ENCODE data around the gene HS6ST1.

Gene HS6ST1, protein sequence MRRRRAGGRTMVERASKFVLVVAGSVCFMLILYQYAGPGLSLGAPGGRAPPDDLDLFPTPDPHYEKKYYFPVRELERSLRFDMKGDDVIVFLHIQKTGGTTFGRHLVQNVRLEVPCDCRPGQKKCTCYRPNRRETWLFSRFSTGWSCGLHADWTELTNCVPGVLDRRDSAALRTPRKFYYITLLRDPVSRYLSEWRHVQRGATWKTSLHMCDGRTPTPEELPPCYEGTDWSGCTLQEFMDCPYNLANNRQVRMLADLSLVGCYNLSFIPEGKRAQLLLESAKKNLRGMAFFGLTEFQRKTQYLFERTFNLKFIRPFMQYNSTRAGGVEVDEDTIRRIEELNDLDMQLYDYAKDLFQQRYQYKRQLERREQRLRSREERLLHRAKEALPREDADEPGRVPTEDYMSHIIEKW

DNA sequence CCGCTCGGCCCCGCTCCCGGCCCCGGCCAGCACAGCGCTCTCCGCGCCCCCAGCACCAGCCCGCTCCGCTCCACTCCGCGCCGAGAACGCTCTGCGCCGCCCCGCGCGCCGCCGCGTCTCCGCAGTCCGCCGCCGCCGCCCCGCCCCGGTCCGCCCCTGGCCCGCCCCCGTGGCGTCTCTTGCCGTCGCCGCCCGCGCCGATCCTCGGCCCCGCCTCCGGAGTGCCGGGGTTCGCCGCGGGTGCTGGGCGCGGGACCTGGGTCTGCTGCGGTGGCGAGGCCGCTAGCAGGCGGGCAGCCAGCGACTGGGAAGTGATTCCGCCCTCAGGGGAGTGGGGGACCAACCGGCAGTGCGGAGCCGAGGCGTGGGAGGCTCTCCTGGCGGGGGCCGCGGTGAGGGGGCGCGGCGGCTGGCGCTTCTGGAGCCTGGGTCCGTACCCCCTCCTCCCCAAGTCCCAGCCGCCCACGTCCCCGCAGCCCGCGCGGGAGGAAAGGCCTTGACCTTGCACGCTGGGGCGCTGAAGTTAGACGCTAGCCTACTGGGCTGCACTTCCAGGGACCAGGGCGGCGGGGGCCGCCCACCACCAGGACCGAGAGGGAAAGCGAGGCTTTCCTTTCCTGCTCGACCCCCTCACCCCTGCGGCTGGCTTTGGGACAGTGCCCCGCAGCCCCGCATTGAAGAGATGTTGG is at the start of gene HS6ST1:
HS6ST1 (minus strand) TSS at position 93 of the 689 bp plus-strand sequence. CDS start 305 bp downstream, outside the sequence.
- peak; percentile 64 to 91 (median 78) for DNase-seq

DNA sequence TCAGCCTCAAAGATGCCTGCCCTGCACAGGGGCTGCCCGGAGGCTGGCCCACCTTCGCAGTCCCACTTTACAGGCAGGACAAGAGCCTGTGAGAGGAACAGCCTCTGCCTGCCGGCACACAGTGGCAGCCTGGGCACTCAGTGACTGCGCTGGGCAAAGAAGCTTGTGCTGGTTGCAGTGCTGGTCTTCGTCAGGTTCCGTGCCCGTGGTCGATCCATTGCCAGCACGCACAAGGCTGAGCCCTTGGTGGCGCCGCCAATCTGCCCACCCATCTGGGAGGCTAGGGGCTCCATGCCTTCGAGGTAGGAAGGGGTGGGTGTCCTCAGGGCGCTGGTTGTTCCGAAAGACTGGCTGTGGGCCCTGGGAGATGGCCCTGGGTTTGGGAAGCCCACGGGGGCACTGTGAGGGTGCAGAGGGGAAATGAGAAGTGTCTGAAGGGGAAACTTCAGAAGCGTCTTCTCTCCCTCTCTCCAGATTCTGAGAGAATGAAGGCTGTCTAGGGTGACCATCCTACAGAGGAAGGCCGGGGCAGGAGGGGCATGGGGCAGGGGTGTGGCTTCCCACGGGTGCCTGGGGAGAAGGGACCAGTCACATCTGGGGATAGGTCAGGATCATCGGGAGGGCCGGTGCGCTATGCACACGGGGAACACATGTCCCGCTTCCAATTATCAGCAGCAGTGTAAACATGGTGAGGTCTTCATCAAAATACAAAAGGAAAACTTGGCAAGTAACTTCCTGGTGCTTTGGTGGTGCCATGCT is 49.1 kb upstream of the HS6ST1 start:
- no peak for DNase-seq

DNA sequence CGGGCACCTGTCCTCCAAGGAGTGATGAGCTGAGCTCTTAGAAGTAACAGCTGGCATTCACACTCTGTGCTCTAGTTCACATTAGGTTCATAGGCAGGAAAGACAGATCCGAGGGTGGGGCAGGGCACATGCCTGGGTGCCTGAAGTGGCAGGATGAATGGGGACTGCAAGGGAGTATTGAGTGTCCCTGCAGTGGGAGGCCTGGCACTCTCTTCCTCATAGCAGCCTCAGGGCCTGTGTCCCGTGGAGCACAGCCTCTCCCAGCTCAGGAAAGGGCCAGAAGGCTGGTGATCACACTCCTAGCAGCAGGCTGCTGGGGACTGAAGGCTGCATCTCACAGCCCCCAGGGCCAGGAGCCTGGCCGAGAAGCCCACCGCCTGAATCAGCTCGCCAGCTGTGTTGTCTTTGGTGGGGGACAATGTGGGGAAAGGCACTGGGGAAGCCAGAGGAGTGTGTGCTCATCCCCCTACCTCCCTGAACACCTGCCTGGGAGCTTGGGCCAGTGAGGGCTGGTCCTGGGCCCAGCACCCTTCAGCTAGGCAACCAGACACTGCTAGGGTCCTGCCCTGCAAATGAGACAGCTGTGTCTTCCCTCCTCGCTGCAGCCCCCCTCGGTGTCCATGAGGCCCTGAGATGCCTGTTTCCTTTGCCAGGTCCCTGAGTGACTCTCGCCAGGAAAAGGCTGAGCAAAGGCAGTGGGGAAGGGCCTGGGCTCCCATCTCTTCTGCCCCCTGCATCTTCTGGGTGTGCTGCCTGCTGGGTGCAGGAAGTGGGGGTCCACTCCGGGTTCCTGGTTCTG is 48.2 kb upstream of the HS6ST1 start:
- no peak for DNase-seq

DNA sequence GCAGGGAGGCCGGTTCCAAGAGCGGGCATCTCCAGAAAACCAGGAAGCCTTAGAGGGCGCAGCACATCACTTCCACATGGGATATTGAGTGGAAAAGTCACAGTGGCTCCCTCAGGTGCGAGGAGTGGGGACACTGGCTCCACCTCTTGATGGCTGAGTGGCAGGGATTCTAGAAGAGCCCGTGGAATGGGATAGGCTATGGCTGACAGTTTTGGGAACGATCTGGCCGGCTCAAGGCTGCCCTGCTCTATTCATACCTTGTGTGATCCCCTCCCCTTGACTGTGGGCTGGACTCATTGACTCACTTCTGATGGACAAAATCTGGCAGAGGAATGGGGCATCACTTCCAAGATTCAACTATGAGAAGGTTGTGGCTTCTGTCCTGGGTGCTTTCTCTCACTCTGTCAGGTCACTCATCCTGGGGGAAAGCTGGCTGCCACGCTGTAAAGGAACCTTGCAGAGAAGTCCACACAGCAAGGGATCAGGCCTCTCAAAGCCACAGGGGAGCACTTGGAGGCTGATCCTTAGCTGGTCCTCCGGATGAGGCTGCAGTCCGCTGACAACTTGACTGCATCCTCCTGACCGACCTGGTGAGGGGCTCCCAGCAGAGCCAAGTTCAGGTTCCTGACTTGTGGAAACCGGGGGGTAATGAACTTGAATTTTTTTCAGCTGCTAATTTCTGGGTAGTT is 46.7 kb upstream of the HS6ST1 start:
- no peak for DNase-seq

DNA sequence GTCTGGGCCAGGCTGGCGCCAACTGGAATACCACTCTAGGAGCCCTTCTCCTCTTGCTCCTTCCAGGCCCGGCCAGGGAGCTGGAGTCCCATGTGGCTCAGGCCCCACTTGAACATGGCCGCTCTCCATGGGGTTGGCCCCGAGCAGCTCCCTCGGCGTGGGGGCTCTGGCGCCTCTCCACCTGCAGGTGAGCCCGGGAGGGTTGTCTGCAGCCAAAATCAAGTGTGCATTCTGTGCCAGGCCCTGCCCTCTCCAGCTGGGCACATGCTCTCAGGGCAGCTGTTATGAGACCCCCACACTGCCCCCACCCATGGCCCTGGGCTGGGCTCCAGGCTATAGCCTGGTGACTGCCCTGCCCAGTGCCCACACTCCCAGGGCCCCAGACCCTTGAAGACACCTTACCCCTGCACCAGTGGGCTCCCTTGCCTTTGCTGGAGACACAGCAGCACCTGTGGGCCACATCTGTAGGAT is 45.8 kb upstream of the HS6ST1 start:
- no peak for DNase-seq

DNA sequence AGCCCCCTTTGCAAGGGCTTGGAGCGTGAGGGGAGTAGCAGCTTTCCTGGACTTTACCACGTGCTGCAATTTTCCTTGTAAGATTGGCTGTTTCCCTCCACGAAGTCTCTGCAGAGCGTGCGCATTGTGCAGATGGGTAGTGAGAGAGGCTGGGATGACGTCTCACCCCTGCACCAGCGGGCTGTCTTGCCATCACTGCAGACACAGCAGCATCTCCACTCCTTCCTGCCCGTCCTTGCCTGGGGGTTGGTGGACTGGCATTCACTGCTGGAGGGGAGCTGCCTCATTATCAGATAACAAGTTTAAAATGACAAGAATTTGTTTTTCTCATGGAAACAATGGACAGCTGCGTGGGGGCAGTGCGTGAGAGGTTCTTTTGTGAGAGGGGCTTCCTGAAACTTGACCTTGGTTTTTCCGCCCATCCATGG is 45.3 kb upstream of the HS6ST1 start:
- no peak for DNase-seq

DNA sequence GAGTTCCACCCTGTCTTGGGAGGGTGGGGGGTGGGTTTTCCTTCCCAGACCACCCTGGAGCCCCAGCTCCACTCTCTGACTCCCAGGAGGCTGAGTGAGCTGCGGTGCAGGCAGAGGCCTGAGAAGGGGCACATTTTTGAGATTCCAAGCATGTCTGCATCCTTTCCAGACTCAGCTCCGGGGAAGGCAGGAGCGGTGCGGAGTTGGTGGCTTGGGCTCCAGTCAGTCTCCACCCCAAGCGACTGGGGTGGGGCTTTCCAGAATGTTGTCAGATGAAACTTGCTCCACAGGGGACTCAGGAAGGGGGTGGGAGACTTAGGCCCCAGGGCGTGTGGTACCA is 44.2 kb upstream of the HS6ST1 start:
- DNase-seq, result no peak

DNA sequence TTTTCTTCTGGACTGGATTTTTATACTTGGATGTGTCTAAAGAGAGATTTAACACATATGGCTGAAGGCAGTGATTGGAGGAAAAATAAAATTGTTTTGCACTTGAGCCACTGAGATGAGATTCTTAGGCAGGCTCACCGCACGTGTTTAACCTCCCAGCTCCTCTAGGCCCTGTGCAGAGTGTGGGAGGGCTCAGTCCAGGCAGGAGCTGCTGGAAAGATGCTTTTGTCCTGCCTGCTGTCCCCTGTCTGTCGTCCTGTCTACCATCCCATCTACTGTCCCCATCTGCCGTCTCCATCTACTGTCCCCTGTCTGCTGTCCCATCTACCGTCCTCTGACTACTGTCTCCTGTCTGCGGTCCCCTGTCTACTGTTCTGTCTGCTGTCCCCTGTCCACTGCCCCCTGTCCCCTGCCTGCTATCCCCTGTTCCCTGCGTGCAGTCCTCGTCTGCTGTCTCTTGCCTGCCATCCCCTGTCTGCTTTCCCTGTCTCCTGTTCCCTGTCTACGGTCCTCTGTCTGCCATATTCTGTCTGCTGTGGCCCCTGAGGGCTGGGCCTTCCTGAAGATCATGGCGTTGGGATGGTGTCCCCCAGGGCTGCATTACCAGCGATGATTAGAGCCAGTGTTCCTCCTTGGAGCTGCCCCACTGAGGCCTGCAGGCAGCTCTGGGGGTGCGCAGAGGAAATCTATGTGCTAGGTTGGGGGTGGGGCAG is 43.7 kb upstream of the HS6ST1 start:
- DNase-seq, result no peak

DNA sequence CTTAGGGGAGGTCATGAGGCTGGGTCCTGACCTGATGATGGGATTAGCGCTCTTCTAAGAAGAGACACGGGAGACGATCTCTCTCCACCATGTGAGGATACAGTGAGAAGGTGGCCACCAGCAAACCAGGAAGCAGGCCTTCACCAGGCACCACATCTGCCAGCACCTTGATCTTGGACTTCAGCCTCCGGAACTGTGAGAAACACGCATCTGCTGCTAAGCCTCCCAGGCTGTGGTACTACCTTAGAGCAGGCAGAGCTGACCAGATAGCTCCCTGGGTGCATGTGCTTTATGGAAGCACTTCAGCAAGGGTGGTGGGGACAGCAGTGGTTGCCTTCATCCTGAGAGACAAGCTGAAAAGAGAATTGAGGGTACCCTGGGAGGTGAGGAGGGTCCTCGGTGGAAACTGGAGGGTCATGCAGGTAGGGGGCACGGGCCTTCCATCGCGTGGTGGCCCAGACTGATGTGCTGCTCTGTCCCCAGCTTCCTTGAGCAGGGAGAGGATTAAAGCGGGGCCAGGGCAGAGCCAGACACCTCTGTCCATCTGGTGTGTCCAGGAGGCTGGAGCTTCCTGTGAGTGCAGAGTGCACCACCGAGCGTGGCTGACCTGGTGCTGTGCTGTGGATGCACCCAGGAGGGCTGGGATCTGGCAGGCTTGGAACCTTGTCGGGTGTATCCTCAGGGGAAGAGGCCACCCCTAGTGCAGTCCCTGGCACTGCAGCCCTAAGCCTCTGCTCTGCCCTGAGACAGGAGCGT is 42.9 kb upstream of the HS6ST1 start:
- no peak for DNase-seq

DNA sequence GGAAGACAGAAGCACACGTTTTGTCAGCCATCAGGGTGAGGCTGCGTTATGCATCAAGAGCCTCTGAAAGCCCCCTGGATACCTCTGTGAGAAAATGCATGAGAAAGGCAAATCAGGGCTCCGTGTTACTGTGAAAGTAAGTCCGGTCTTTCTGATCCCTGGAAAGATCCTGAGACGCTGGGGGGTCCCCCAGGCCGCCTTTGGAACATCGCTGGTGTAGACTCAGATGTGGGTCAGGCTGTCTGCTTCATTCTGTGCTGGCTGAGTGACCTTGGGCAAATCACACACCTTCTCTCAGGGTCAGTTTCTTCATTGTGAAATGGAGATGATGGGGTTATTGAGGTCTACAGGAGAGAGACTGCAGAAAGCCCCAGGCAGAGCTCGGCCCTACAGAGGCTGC is 42.0 kb upstream of the HS6ST1 start:
- no peak for DNase-seq

DNA sequence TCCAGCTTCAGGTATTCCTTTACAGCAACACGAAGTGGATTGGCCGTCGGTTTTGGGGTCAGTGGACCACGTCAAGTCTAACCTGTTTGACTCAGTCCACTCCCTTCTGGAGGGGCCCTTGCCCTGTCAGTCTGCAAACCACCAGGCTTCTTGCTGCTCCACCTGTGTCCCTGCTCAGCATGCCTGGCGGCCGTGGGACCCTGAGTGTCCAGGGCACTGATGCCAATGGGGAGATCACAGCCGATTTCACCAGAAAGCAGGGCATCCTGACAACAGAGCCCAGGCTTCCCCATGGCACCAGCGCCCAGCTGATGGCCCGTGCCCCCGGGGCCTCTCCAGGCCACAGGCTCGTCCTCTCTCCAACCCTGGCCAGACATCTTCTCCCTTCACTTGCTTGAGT is 41.2 kb upstream of the HS6ST1 start:
- DNase-seq, result no peak

DNA sequence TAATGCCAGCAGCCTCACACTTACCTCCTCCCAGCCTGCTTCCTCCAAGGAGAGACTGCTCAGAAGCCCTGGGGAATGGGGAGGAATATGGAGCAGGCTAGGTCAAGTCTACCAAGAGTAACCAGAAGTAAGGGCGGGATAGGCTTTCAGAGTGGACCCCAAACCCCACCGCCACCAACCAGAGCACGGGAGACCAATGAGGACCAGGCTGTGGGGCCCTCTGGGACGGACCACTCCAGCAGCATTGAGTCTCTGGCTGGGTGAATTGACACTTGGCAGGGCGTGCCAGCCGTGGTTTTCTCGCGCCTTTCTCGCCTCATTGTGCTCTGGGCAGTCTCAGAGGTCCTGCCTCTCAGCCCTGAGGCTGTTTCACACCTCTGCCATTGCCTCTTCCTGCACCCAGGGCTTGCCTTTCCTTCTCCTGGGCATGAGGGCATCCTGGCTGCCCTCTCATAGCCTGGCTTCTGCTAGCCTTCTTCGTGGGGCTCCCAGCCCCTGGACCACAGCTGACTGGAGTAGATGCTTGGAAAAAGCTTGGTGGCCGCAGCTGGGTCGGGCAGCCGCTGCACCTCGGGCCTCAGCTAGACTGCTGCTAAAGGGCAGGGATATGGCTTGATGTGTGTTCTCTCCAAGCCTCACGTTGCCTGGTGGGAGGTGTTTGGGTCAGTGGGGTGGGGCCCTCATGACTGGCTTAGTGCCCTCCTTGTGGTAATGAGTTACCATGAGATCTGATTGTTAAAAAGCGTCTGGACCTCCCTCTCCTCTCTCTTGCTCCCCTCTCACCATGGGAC is 40.5 kb upstream of the HS6ST1 start:
- no peak for DNase-seq

DNA sequence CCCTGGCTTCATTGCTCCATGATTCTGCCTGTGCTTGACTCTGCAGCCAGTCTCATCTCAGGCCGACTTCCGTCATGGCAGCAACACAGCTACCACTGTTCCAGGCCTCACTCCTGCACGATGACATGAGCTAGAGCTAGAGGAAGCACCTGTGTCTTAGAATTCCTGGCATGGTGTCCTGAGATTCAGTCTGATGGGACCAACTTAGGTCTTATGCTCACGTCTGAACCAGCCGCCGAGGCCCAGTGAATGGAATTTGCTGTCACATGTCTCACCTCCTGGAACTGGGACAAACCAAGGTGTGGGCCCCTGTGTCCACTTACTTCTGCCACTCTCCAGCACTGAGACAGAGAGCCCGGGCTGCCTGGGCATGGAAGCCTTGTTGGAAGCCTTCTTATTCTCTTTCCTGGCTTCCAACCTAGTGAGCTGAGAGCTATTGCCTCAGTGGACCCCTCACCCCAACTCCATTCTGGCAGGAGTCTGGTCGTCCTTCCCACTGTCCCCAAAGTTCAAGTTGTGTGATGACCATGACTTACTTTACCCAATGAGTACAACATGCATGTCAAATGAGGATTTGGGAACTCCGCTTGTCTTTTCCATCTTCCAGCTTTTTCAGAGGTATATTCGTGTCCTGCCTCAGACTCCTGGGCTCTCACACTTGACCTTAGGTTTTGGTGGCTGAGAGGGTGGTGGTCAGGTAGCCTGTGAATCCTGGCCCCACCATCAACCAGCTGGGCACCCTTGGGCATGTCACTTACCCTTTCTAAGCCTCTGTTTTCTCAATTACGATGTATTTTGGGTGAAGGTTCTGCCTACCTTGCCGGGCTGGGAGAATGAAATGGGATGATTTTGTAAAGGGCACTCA is 39.1 kb upstream of the HS6ST1 start:
- DNase-seq, result no peak

DNA sequence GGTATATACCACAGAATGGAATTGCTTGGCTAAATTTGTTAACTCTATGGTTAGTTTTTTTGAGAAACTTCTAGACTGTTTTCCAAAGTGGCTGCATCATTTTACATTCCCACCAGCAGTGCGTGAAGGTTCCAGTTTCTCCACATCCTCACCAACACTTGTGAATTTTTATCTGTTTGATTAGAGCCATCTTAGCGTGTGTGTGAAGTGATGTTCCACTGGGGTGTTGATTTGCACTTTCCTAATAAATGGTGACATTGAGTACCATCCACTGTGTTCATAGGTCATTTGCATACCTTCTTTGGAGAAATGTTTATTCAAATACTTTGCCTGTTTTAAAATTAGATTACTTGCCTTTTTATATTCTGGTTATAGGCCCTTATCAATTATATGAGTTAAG is 37.5 kb upstream of the HS6ST1 start:
- no peak for DNase-seq

DNA sequence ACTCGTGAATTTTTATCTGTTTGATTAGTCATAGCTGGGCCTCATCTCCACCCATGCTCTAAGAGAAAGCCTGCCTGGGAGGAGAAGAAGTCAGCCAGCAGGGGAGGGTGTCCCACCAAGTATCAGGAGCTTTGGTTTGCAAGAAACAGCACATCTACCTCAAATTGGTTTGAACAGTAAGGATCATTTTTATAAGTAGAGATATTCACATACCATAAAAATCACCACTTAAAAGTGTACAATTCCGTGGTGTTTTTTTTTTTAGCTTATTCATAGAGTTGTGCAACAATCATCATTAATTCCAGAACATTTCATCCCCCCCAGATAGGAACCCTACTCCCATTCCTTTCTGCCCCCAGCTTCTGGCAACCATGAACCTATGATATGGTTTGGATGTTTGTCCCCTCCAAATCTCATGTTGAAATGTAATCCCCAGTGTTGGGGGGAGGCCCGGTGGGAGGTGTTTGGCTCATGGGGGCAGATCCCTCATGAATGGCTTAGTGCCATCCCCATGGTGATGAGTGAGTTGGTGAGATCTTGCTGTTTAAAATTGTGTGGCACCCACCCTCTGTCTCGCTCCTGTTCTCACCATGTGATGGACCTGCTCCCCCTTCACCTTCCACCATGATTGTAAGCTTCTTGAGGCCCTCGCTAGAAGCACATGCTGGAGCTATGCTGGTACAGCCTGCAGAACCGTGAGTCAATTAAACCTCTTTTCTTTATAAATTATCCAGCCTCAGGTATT is 36.2 kb upstream of the HS6ST1 start:
- DNase-seq, result no peak

DNA sequence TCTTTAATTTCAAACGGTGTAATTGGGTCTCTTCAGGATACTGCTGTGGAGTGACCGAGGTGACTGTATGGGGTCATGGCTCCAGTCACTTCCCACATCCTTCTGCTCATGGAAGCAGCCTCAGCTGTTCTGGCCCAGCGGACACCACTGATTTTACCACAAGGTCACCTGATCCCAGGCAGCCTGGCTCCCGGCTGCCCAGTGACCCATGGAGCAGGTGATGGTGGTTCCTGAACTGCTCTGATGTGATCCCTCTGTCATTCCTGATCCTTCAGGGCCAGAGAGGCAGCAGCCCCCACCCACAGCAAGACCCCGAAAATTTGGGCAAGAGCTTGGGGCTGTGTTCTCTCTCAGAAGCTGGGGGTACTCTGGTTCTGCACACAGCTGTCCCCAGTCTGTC is 35.5 kb upstream of the HS6ST1 start:
- no peak for DNase-seq

DNA sequence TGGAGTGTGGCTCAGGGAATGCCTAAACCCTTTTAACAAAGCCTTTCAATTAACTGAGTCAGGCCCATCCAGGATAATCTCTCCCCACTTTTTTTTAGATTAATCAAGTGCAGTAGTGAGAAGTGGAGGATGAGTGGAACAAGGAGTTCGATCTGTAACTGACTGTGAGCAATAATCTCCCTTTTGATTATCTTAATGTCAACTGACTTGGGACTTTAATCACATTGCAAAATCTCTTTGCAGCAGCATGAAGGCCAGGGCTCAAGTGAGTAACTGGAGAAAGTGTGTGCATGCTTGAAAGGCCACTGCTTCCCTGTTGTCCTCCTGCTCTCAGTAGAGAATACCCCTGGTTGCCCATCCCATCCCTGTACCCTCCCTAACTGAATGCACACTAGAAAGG is 32.1 kb upstream of the HS6ST1 start:
- no peak for DNase-seq

DNA sequence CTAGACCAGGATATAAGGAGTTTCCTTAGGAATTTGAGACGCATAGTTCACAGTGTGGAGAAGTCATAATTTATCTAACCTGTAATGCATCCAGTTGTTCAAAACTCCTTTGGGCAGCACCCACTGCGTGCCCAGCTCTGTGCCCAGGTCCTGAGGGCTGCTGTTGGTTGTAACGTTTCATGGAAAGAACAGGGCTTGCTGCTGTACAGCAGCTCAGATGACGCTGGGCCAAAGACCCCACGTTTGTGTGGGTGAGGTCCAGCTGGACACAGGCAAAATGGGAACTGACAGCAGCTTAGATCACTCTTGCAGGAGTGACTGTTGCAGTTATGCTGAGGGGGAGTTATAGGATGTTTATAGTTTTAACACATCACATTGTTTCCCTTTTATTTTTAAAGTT is 30.0 kb upstream of the HS6ST1 start:
- no peak for DNase-seq

All from activated naive CD4-positive, alpha-beta T cell (primary cell).